ENCODE measurements around the gene IFITM2.

DNA sequence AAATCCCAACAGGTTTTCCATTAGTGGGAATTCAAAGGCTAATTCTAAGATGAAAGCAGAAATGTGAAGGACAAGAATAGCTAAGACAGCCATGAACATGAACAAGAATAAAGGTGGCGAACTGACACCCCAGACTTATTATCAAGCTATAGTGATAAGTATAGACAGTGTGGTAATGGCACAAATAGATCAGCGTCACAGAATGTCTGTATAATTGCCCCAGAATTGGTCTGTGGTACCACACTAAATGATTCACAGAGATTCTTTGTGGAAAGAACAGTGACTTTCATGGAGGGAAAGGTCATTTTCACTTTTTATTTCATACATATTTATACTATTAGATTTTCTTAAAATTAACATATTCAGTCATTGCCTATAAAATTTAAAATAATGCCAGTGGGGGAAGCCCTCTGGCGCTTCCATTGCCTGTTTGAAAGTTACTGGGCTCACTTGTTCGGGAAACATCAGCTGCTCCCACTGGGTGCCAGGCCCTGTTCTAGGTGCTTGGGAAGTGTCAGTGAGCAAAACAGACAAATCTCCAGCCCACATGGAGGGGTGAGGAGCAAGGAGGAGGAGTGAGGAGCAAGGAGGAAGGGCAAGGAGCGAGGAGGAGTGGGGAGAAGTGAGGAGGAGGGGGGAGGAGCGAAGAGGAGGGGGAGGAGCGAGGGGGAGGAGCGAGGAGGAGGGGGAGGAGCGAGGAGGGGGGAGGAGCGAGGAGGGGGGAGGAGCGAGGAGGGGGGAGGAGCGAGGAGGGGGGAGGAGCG is 40.8 kb upstream of the IFITM2 start:
- TF ChIP-seq, protein P1, sequence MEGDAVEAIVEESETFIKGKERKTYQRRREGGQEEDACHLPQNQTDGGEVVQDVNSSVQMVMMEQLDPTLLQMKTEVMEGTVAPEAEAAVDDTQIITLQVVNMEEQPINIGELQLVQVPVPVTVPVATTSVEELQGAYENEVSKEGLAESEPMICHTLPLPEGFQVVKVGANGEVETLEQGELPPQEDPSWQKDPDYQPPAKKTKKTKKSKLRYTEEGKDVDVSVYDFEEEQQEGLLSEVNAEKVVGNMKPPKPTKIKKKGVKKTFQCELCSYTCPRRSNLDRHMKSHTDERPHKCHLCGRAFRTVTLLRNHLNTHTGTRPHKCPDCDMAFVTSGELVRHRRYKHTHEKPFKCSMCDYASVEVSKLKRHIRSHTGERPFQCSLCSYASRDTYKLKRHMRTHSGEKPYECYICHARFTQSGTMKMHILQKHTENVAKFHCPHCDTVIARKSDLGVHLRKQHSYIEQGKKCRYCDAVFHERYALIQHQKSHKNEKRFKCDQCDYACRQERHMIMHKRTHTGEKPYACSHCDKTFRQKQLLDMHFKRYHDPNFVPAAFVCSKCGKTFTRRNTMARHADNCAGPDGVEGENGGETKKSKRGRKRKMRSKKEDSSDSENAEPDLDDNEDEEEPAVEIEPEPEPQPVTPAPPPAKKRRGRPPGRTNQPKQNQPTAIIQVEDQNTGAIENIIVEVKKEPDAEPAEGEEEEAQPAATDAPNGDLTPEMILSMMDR (conservative IDR thresholded peaks at IDR 0.05; ENCODE audit: low read length): no peak
- no peak for TF ChIP-seq EZH2phosphoT487 (IDR thresholded peaks at IDR 0.05; ENCODE audit: borderline replicate concordance)
